Bronchial epithelial cell (primary cell): Measurements from ENCODE around the gene OXLD1. TPM values are rescaled to one million over a fixed set of nuclear protein-coding genes. Genes with fewer than 3 reads are reported as not detected.

ENCODE experiments used
- DNase-seq: peaks from one replicate; pipeline ENCODE4 v3.0.0-alpha.2; 2010; ENCODE audit warnings: low read depth
- FAIRE-seq: peaks from 2 replicates; lab custom pipeline; 2011; peaks lifted over from hg19 to GRCh38; lab: Jason Lieb, UNC
- H3K27me3 ChIP-seq: 2 replicates; pipeline ENCODE4 v1.5.1; 2011; ENCODE audit warnings: low read length; ENCODE audit not compliant: control insufficient read depth, insufficient read depth
- H3K36me3 ChIP-seq: 2 replicates; pipeline ENCODE4 v1.5.1; 2011; ENCODE audit warnings: low read length; ENCODE audit not compliant: control insufficient read depth, insufficient read depth
- H3K4me3 ChIP-seq: 2 replicates; pipeline ENCODE4 v1.5.1; 2011; ENCODE audit warnings: mild to moderate bottlenecking, low read depth, low read length, control low read depth
- total RNA-seq: library from RNA; depleted of rRNA; stranded (reverse); fragments of >200 nt; gene quantifications from 2 replicates; pipeline ENCODE4 v1.2.1, GENCODE V29; 2014
- TF ChIP-seq, protein P1 (sequence below): IDR thresholded peaks from 2 replicates; pipeline ENCODE4 v1.5.1; 2011; ENCODE audit warnings: mild to moderate bottlenecking, moderate library complexity, low read length, control low read depth, inconsistent platforms; ENCODE audit not compliant: insufficient read depth, severe bottlenecking

The OXLD1 gene
- total RNA-seq: 47.7 and 73.7 TPM in 2 replicates

DNA sequence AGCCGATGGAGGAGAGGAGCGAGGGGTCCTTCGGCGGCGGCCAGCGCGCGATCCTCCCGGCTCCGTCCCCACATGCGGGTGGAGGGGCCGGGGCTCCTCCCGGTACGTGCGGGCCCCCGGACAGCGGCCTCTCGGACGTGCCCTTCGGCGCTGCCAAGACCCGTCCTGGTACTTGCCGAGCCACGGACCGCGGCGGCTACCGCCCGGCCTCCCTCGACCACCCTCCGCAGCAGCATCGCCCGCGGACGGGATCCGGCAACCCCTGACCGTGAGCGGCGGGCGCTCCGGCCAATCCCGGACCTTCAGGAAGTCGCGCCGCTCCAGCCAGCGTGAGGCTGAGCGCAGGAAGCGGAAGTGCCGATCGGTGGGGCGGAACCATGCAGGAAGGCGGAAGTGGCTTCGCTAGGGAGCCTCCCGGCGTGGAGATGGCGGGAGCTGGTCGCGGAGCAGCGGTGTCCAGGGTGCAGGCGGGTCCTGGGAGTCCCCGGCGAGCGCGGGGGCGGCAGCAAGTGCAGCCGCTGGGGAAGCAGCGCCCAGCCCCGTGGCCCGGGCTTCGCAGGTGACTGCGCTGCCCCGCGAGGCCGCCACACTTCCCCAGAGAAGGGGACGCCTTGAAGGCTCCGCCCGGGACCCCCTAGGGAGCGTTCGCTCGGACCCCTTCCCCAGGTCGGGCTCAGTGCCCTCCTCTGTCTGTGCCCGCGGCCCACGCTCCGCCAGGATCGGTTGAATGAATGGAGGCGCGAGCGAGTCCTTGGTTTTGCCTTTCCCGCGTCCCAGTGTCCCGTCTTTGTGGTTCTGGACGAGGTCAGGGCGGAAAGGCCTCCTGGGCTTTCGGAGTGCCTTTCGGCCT, at the start of gene OXLD1, which contains the start of gene CCDC137:
OXLD1 (minus strand) TSS at position 264 of the 850 bp plus-strand sequence; CDS start at position 236, 28 bp downstream.
CCDC137 (plus strand) TSS at position 396 of the 850 bp plus-strand sequence; CDS start at position 426, 30 bp downstream.
- peak within 1 kb of the TSS; percentile 76 for H3K4me3 ChIP-seq
- TF ChIP-seq, protein P1, sequence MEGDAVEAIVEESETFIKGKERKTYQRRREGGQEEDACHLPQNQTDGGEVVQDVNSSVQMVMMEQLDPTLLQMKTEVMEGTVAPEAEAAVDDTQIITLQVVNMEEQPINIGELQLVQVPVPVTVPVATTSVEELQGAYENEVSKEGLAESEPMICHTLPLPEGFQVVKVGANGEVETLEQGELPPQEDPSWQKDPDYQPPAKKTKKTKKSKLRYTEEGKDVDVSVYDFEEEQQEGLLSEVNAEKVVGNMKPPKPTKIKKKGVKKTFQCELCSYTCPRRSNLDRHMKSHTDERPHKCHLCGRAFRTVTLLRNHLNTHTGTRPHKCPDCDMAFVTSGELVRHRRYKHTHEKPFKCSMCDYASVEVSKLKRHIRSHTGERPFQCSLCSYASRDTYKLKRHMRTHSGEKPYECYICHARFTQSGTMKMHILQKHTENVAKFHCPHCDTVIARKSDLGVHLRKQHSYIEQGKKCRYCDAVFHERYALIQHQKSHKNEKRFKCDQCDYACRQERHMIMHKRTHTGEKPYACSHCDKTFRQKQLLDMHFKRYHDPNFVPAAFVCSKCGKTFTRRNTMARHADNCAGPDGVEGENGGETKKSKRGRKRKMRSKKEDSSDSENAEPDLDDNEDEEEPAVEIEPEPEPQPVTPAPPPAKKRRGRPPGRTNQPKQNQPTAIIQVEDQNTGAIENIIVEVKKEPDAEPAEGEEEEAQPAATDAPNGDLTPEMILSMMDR: no peak
- no peak for FAIRE-seq
- H3K27me3 ChIP-seq: no peaks in the 10 kb centered on the region
- DNase-seq: peak; percentile 89
- H3K36me3 ChIP-seq: peaks cover 23% of the 10 kb centered on the region

DNA sequence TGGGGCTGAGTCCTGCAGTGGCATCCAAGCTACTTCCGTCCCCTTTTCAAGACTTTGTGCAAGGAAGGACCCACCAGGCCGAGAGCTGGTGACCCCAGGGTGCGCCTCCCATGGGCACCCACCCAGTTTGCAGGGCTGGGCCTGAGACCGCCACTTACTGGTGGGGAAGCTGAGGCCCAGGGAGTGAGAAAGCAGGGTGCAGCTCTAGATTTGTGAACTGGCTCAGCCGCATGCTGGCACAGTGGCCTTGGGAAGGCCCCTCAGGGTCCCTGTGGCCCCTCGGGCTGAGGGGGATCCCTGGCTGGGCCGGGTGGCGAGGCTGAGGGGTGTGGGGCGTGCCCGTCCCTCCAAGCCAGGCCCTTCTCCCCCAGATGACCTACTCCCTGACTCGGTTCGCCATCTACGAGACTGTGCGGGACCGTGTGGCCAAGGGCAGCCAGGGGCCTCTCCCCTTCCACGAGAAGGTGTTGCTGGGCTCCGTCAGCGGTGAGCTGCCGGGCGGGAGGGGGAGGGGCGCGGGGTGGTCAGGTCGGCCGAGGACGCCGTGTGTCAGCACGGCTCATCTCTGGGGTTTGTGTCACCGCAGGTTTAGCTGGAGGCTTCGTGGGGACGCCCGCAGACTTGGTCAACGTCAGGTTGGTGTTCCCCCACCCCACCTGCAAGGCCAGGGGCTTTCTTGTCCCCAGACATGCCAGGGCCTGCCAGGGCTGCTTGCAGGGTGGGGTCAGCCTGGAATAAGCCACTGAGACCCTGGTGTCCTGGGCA, 48.9 kb upstream of the OXLD1 start:
- DNase-seq (no peak), FAIRE-seq (no peak)
- H3K36me3 ChIP-seq: peaks cover 8% of the 10 kb centered on the region
- no peak overlapping the region for H3K4me3 ChIP-seq
- no peaks in the 10 kb centered on the region for H3K27me3 ChIP-seq
- TF ChIP-seq, protein P1: no peak

DNA sequence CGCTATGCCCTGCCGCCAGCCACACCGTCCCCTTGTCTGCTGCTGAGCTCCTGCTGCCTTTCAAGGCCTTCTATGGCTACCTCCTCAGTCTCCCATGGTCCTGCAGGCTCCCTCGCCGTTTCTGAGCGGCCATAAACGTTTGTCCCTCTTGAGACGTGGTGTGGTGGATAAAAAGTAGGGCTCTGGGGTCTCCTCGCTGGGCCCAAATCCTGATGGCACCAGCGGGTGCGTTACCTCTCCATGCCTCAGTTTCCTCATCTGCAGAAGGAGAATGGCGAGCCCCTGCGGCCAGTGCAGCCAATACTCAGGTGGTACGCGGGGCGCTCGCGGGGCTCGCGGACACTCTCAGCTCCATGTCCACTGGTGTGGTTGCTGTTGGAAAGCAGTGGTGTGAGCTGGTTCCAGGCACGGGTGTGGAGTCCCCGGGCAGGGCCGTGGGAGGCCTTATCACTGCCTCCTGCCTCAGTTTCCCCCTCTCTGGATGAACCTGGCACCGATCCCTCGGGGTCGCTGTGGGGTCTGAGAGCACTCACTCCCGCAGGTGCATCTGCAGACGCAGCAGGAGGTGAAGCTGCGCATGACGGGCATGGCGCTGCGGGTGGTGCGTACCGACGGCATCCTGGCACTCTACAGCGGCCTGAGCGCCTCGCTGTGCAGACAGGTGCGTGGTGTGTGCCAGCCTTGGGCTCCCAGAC, 48.2 kb upstream of the OXLD1 start:
- DNase-seq: no peak
- Histone ChIP-seq H3K27me3 (no peaks in the 10 kb centered on the region), H3K36me3 (peaks cover 8% of the 10 kb centered on the region), H3K4me3 (no peak overlapping the region)
- TF ChIP-seq, protein P1: no peak
- no peak for FAIRE-seq

DNA sequence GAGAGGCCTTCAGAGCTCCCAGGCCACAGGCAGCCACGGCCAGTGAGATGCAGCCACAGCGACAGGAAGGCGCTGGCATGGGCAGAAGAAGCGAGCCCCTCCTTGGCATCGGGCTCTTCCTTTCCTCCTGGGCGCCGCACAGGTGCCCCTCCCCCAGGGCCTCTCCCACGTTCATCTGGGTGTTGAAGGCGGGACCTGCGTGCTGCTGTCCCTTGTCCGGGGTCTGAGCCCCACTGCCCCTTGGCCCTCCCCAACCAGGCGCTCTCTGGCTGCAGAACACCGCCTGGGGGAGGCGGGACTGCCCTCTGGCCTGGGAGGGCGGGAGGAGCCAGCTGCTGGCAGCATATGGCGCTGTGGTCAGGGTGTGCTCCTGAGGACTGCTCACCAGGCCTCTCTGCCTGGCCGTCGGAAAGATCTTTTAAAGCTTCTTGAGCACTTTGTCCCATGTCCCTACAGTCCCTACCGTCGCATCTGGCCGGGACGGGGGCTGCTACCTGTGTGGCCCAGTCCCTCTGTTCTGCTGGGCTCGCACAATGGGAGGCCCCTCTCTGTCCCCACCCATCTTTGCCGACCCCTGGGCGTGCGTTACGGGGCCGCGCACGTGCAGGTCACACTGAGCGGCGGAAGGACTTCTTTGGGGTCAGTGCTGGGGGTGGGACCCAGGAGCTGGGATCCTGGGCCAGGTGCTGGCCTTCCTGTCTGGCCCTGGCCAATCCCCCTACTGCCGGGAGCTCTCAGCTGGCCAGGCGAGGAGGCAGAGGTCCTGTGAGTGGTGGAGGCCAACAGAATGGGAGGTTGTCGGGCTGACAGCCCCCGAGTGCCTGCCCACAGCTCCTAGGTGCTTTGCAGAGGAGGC, 47.4 kb upstream of the OXLD1 start:
- FAIRE-seq (no peak), DNase-seq (no peak)
- Histone ChIP-seq H3K4me3 (no peak overlapping the region), H3K27me3 (no peaks in the 10 kb centered on the region), H3K36me3 (peaks cover 8% of the 10 kb centered on the region)
- TF ChIP-seq, protein P1: no peak
